NCI-H1436 treated with DMSO at 0.1 percent for 48 hours (cell line): Measurements from ENCODE around the gene ZNF219.
A peak's percentile ranks its signal among the peaks of the same experiment; 100 is the strongest.

Source experiments
- DNase-seq: peaks from one replicate; lab custom pipeline; 2025; lab: John Stamatoyannopoulos, UW

ZNF219 gene

DNA sequence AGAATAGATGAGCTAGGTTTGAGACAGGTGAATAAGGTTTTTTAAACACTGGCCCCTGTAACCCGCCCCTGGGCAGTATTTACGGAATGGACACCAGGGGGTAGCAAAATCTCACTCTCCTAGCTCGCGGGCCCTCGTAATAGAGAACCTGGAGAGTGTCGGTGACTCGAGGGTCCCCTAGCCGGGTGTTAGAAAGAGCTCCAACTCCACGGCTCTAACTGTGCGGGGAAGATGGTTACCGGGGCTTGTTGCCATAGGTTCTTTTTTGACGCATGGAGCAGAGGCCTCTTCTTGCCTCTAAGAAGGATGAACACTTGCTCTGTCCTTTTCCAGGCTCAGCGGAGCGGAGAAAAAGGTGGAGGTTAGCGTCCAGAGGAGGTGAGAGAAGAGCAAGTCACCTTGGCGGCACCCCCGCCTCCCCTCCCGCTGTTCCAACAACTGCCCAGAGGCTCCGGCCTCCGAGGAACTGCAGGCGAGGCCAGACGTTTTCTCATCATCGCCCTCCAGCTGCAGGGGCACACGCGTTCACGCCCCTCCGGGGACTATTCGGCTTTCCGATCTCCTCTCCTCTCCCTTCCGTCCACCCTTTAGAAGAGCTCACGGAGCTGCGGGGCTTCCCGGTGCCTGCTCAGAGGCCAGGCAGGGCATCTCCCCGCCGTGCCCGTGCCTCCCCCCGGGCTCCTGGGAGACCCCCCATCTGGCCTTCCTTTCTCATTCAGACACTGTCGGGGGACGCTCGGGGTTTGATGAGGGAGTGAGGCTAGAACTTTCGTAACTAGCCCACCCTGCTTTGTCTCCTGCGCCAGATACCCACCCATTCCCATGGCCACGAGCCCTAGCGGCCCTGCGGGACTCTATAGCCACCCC is 29.7 kb downstream of the ZNF219 start:
- DNase-seq, result peak; percentile 59

DNA sequence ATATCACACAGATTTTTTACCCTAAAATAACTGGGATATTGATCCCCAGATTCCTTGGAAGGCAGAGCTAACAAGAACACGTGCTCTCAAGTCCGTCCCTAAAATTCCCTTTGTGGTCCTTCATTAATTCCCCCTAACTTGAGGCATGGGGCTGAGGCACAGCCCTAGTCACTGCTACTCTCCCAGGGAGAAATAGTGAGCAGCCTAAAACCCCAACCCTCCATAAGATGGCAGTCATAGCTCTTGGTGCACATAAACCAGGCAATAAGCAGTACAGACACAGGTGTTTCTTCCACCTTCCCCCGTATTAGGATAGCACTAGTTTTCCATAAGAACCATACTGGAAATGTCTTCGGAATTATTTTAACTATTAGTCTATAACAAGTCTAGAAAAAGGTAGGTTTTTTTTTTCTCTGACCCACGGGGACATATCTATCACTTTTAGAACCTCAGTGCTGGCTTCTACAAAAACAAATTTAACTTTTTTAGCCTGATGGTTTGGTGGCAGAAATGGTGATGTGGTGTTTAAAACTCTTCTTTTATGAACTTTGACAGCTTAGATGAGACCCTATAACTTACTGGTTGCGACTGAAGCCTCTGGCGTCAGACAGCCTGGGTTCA is 31.5 kb downstream of the ZNF219 start:
- no peak for DNase-seq

DNA sequence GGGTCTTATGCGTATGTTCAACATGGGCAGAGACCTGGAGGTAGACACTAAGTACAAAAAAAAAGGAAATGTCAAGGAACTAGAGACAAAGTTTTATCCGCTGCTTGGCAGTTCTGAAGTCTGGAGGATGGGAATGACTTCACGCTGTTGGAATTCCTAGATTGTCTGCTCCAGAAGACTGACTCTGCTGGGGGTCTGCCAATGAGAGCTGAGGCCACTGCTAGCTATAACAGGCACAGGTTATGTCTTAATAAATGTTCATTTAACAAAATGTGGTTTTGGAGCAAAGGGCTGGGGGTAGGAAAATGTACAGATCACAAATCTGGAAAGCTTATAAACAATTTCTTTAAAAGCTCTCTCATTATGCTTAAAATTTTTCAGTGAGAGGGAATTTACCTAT is 35.0 kb downstream of the ZNF219 start:
- DNase-seq, result no peak

DNA sequence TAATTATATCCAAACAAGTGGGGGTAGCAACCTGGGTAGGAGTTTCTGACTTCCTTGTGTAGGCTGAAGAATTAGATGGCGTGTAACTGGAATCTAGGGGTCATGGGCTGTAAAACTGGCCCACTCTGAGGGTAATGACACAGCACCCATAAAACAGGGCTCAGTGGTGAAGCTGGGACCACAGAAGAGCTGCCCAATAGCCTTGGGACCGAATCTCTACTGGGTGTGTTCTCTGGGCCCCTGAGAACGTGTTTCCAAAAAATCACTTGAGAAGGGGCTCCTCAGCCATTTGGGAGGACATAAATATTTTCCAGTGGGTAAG is 37.1 kb downstream of the ZNF219 start:
- DNase-seq, result no peak

DNA sequence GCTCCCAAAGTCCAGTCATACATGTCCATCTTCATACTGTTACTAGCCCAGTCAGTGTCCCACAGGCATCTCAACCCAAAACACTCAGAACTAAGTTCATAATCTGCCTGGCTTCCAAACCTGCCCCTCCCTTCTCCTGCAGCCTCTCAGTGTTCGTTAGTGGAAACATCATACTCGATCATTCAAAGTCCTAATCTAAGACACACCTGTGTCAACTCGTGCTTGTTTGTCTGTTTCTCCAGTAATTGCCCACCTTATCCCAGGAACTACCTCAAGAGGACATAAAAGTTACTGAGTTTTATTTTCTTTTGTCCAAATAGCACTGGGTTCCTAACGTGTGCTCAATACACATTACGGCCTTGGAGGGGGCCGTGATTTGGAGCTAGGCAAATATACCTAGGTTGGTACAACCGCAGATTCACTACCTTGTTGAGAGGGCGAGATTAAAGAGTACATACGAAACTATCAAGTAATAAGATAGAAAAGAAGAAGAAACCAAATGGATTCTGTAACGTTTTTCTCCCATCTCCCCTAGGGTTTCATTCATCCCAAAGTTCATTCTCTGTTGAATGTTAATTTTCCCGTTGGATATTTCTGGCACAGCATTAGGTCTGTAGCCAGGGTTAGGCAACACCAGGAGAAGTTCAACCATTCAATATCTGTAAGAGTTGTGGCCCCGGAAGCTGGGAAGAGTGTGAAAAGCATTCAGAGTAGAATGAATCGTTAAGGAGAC is 37.7 kb downstream of the ZNF219 start:
- DNase-seq, result no peak

DNA sequence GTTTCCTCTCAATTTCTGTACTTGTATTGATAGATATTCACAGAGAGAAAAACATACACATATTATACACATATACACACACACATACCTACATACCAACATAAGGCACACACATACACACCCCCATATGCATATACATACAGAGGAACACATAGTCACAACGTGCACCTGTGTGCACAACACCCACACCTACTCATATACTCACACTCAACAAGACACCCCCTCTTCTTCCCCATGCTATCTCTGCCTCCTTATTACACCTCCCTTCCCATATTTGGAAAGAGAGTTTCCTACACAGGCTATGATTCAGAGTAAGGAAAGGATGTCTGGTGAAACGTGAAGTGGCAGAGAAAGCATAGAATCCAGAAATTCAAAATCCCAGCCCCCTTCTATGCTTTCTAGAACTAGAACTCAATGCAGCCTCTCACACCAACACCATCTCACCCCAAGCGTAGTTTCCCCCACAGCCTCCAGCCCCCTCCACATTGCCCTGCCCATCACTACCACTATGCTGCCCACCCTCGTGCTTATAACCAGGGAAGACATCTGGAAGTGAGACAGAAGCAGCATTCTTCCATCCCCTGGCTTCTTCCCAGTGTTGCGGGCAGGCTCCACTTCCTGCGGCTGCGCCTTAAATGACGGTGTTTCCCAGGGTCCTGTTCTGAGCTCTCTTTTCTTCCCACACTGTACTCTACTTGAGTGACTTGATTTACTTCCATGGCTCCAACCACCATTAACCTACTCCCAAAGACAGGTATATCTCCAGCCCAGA is 38.4 kb downstream of the ZNF219 start:
- DNase-seq, result no peak

DNA sequence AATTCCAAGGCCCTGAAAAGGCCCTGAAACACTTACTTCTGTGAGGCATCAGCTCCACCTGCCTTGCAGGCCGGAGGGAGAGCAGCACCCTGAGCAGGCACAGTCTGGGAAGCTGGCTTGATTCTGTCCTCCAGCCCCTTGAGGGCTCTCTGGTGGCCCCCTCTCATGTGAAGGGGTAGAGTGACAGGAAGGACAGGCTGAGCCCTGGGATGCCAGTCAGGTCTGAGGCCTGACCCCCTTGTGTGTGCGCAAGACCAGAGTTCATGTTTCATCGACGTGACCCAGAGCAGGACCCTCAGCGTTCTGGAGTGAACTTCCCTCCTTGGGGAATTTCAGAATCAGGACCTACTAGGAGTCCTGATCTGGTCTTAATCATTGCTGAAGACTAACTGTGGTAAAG is 39.6 kb downstream of the ZNF219 start:
- no peak for DNase-seq

DNA sequence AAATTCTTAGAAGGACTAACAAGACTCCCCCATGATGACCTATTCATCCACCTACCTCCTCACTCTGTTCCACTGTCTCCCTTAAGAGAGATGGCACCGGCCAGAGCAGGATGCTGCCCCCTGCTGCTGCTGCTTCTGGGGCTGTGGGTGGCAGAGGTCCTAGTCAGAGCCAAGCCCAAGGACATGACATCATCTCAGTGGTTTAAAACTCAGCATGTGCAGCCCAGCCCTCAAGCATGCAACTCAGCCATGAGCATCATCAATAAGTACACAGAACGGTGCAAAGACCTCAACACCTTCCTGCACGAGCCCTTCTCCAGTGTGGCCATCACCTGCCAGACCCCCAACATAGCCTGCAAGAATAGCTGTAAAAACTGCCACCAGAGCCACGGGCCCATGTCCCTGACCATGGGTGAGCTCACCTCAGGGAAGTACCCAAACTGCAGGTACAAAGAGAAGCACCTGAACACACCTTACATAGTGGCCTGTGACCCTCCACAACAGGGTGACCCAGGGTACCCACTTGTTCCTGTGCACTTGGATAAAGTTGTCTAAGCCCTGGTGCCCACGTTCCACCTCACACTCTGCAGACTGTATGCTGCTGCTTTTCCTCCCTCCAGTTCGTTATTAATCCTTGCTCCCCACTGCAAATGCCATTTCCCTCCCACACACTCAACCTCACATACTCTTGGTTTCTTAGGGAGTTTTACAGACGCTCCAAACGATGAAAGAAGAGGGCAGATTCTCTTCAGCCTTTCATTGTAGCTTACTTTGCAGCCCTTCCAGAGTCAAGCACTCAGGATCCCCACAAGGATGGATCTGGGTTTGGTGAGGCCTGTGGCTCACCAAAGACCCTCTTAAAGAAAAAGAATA is 40.4 kb downstream of the ZNF219 start, which contains the start of gene RNASE8:
TSS of gene RNASE8 (plus strand) at position 20 of the 873 bp plus-strand sequence. CDS start at position 91, 71 bp downstream.
- no peak for DNase-seq

DNA sequence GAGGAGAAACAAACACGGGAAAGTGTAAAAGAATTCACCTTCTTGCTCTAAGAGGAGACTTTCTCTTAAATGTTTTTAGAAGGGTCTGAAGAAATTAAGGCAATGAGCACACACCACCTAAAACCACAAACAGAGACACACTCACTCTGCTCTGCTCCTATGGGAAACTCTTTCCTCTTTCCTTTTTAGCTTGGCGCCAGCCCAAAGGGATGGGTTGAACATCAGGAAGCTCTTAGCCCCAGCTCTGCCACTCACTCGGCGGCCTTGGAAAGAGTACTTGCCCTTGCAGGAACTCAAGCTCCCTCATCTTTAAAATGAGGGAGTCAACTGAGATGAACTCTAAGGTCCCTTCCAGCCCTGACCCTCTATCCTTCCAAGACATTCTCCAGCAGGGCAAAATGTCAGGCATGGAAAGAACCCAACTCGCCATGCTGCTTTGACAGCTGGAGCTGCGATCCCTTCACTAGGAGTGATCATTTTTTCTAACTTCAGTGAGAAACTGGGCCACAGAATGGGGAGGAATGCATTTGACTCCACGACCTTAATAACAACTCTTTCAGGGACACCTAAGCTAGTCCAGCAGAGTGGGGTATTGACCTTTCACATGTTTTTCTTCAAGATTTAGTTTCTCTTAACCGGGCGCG is 41.8 kb downstream of the ZNF219 start:
- no peak for DNase-seq

DNA sequence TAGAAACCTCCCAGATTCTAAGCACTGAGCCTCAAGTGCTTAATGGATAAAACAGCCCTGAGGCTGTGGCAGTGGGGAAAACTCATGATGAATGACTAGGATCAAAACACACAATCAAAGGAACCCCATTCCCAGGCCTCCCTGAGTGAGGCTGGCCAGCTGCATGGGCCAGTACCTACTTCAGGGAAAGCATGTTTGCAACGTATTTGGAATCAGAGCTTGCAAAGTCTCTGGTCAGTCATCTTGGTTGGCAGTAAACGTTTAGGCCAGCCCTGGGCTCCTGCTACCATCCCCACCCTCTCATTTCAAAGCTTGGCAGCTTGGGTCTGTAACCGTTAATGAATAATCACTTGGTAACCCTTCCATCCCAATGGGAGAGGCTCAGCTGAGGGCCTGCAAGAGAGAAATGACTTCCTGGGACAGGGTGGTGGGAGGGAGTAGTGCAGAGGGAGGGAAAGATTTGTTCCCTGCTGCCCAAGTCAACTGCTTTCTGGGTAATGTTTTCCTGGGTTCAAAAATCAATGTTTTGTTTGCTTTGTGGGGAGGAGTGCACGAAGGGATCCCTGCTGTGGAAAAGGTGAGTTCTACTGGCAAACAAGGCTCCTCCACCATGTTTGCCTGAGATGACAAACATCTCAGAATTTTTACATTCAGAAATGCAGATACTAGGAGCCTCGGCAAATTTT is 42.9 kb downstream of the ZNF219 start:
- no peak for DNase-seq

DNA sequence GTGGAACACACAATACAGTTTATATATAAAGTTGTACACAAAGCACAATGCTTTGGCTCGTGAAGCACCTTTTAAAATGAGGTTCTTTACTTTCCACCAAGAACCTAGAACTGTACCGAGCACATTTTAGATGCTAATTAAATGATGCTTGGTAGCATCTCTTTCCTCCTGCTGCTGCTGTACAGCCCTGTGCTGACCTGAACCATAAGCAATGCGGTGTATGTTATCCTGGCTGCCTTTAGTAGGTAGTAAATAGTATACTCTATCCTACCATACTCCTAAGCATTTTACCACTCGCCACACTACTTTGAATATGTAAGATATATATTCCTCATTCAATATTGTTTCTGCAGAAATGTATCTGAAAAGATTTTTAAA is 43.7 kb downstream of the ZNF219 start:
- DNase-seq, result no peak

DNA sequence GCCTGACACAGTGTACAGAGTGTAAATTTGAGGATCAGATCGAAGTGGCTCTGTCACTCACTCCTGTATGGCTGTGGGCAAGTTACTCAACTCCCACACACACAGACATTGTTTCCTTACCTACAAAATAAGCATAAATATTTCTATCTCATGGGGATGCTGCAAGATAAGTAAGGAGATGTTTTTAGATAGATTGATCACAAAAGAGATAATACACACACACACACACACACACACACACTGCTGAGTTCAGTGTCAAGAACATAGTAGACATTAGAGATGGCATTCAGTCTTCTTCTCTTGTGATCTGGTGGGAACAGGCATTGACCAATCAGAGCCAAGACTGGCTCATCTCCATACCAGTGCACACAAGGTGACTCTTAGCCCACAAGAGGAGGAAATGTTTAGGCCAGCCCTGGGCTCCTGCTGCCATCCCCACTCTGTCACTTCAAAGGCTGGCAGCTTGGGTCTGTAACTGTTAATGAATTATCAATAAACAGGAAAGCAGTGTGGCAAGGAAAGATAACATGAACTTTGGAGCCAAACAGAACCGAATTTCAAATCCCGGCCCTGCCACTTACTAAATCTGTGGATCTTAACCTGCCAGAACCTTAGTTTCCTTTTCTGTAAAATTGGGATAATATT is 44.2 kb downstream of the ZNF219 start:
- DNase-seq, result no peak

DNA sequence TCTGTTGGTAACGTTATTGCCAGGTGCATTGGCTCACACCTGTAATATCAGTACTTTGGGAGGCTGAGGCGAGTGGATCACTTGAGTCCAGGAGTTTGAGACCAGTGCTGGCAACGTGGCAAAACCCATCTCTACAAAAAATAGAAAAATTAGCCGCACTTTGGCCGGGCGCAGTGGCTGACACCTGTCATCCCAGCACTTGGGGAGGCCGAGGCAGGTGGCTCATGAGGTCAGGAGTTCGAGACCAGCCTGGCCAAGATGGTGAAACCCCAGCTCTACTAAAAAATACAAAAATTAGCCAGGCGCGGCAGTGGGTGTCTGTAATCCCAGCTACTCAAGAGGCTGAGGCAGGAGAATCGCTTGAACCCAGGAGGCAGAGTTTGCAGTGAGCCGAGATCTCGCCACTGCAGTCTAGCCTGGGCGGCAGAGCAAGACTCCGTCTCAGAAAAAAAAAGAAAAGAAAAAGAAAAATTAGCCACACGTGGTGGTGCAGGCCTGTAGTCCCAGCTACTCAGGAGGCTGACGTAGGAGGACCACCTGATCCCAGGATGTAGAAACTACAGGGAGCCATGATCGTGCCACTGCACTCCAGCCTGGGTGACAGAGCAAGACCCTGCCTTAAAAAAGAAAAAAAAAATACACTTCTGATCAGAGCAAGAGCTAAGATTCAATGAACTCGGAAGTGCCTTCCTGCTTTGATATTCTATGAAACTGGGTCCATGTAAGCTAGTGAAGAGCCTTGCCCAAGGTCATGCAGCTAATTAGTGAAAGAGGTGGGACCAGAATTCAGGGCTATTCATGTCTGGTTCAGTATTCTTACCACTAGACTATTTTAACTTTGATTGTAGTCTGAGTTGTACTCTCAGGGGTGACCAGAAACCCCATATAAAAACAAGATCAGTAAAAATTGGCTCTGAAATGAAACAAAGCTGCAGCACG is 45.0 kb downstream of the ZNF219 start:
- DNase-seq, result no peak

DNA sequence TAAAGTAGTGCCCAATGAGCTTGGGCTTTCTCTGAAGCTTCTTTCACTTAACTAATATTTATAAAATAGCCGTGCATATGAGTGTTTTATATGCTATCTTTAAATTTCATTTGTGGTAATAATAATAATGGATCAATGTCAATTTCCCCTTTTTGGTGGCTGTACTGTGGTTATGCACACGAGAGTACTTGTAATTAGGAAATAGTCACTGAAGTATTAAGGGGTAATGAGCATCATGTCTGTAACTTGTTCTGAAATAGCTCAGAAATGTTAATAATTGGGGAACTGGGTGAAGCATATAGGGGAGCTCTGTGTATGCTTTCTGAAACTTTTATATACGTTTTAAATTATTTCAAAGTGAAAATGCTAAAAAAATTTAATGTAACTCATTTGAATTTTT is 47.9 kb downstream of the ZNF219 start:
- no peak for DNase-seq

DNA sequence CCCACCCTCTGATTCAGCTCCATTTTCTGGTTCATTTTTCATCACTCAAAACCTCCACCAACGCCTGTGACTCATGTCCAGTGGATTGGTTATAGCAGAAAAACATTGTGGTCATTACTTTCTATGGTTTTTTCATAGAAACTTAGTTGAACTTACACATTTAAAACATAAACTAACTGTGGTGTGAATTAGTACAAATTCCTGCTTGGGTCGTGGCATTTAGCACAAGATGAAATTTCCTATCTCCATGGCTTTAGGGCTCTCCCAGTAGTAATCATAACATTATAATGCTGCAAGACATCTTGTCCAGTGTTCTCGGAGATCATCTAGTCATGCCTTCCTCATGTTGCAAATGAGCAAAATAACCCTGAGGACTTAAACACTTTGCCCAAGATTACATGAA is 49.2 kb downstream of the ZNF219 start:
- no peak for DNase-seq

DNA sequence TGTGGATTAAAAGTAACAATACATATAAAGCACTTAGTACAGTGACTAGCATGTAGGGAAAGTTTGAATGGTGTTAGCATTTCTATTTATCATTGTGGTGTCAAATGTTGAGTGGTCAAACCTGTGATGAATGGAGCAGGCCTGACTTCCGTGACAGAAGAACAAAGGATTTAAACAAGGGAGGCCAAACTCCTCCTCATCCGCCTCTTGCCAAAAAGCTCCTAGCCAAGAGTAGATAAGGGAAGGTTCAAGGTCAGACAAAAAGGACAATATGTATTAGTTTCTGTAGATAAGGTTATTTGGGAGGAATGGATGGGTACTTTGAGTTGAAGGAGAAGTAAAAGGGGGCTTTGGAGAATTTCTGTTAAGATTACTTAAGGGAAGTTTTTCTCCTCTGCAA is 49.8 kb downstream of the ZNF219 start:
- DNase-seq, result no peak

DNA sequence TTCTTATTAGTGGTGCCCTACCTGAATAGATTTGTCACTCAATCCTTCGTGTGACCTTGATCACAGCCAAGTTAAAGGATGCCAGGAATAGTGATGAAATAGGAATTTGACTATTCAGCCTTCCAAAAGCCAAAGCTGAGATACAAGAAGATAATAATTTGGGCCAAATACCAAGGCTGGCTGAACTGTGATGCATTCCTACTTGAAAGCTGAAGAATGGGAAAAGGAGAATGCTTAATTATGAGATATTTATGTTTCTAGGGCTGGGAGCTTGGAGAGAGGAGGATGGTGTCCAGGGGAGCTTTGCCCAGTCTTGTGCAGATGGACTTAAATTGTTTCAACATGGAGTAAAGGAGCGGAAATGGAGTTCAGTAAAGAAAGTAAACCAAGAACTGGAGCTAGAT is 51.1 kb downstream of the ZNF219 start:
- DNase-seq, result no peak

DNA sequence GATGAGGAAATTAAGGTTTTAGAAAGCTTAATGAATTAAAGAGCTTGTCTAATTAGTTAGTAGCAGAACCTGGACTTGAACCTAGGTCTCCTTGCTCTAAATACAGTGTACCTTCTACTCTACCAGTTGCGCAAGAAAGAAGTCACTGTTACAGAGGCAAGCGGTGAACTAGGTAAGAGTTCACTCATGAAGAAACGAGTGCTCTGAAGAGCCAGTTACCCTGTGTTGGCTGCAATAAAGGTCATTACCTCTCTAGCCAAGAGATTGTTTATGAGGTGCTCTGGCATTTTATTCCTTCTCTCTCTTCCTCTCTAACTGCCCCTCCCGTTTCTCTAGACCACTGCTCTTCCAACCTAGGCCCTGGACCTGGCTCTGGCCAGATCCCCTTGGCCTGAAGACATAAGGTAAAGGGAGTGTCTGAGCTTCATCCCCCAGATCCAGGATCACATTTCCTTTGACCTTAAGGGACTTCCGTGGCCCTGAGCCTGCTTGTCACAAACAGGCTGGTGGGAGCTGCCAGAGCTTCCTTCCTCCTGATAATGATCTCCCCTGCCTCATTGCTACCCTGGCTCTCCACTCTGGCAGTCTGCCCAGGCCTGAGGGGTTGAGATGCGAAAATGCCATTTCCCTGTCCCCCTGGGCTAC is 54.4 kb downstream of the ZNF219 start:
- DNase-seq, result no peak
